ENCODE results near the gene SLC39A6. TPM values are rescaled to one million over a fixed set of nuclear protein-coding genes. Genes with fewer than 3 reads are reported as not detected.

SLC39A6 gene
- total and polyA plus RNA-seq, 2 experiments from 2014 or later = 20.8 to 47.3 TPM

- TF ChIP-seq ZNF462 (CRISPR knock-in tag; IDR thresholded peaks at IDR 0.05) = no peak
- no peak for TF ChIP-seq ZNF114 (CRISPR knock-in tag; IDR thresholded peaks at IDR 0.05)
- TF ChIP-seq STAT1 (IDR thresholded peaks at IDR 0.05; ENCODE audit: unreplicated experiment) = no peak
- no peak for TF ChIP-seq CREB1 (CRISPR knock-in tag; IDR thresholded peaks at IDR 0.05; ENCODE audit: low read depth)
These were observed 24.4 kb downstream of the SLC39A6 start (continued) for GRCh38 chr18:36104749-36105148.

- Mint-ChIP-seq H3K4me3 (no peak overlapping the region), H3K27me3 (ENCODE audit: insufficient read depth, low read depth, poor library complexity) (peaks cover 6% of the 10 kb centered on the region), H3K27ac (no peak overlapping the region), H3K36me3 (ENCODE audit: low read depth) (peaks cover 20% of the 10 kb centered on the region), H3K4me1 (no peaks in the 10 kb centered on the region), H3K9me3 (peaks cover 26% of the 10 kb centered on the region)
- Histone ChIP-seq H3K36me3 (ENCODE audit: insufficient read depth) (peaks cover 3% of the 10 kb centered on the region; the same call in 1 of the 2 replicates), H3K79me2 (replicated peaks; ENCODE audit: insufficient read depth) (no peaks in the 10 kb centered on the region), H3K4me1 (ENCODE audit: insufficient read depth) (no peaks in the 10 kb centered on the region), H2AFZ (no peak overlapping the region), H3K27me3 (ENCODE audit: insufficient read depth) (no peaks in the 10 kb centered on the region), H3K9me2 (ENCODE audit: insufficient read depth) (no peaks in the 10 kb centered on the region), H3K4me3 (no peak overlapping the region), H3F3A (replicated peaks; ENCODE audit: low read depth) (no peaks in the 10 kb centered on the region), H3K27ac (ENCODE audit: low read depth) (no peak overlapping the region), H3K4me2 (no peak overlapping the region), H4K20me1 (replicated peaks; ENCODE audit: insufficient read depth) (no peaks in the 10 kb centered on the region)
- no peak for ATAC-seq
- DNase-seq (ENCODE audit: low spot score) = peak; percentile 13
- TF ChIP-seq ZNF331 (CRISPR knock-in tag; IDR thresholded peaks at IDR 0.05; ENCODE audit: low read depth) (no peak), ZNF114 (CRISPR knock-in tag; IDR thresholded peaks at IDR 0.05) (no peak), CREB1 (CRISPR knock-in tag; IDR thresholded peaks at IDR 0.05; ENCODE audit: low read depth) (no peak), EZH2 (IDR thresholded peaks at IDR 0.05; ENCODE audit: low read depth, unreplicated experiment) (no peak), CTCF (conservative IDR thresholded peaks at IDR 0.05; ENCODE audit: low read depth in 2 of 2) (no peak), ZNF462 (CRISPR knock-in tag; IDR thresholded peaks at IDR 0.05) (no peak), NANOG (IDR thresholded peaks at IDR 0.05; ENCODE audit: borderline replicate concordance) (no peak)
These were observed 27.2 kb downstream of the SLC39A6 start for GRCh38 chr18:36101943-36102342.

All from GM23338 (cell line).